Mucosa of descending colon (tissue), 3 donors: Measurements from ENCODE around the gene SGCG. TPM values are rescaled to one million over a fixed set of nuclear protein-coding genes. Genes with fewer than 3 reads are reported as not detected.
"Not testable (repeated sequence)": the region's sequence is repeated elsewhere in the genome, so short reads cannot be mapped to it uniquely, and the experiment has no call there.

Source experiments
- ATAC-seq: fragments of 200-7000 bp; cut with Tn5 transposase; one replicate; pipeline ENCODE4 v1.9.1; 2020; ENCODE audit warnings: mild to moderate bottlenecking, moderate library complexity
- DNase-seq, 3 donors: peaks; one replicate each; pipeline ENCODE4 v3.0.0-alpha.2; 2020
- H3K36me3 ChIP-seq: fragments of 200-600 bp; one replicate; pipeline ENCODE4 v1.8.0; 2021; ENCODE audit warnings: low read depth, mild to moderate bottlenecking
- H3K4me1 ChIP-seq: fragments of 200-600 bp; one replicate; pipeline ENCODE4 v1.8.0; 2021; ENCODE audit warnings: low read depth, mild to moderate bottlenecking
- H3K4me3 ChIP-seq: fragments of 200-600 bp; one replicate; pipeline ENCODE4 v1.8.0; 2021; ENCODE audit warnings: mild to moderate bottlenecking
- H3K9me3 ChIP-seq: fragments of 200-600 bp; one replicate; pipeline ENCODE4 v1.8.0; 2021; ENCODE audit warnings: mild to moderate bottlenecking
- CTCF ChIP-seq: fragments of 200-600 bp; IDR thresholded peaks from one replicate; pipeline ENCODE4 v1.8.0; 2022; ENCODE audit warnings: antibody characterized with exemption, mild to moderate bottlenecking
- intact Hi-C, 2 donors: fragments of 100-400 bp; cut with DNase I in 1 of 2; cut with micrococcal nuclease in 1 of 2; formaldehyde crosslinking; loops; one replicate each; pipeline versions ENCODE4 v1.11.0 to v1.11.1; 2022; cut with DNase I, micrococcal nuclease
- long read RNA-seq, 2 donors: library from polyadenylated mRNA; unstranded; transcript quantifications; one replicate each; pipeline ENCODE4 v2.0.0, GENCODE V29; 2019 to 2021
- total RNA-seq, 3 donors: library from RNA; stranded (reverse); fragmentation: NEBNext Ultra II Directional in 2 of 3; extraction: Animal tissue kit (Norgen Biotek cat#: 25700) in 2 of 3; gene quantifications; one replicate each; pipeline versions ENCODE4 v1.2.1 to v1.2.4, GENCODE V29; 2021 to 2023
- donor health status: DM: no; HTN: no; CAD: no; lungs with moderate emphysema.
- donor health status: DM: no; HTN: no; CAD: no.
- donor health status: DM: no; HTN: yes; CAD: no.

SGCG gene
- under 1 TPM in 2 of 3 donors, not detected in 1; 0.41 to 0.66 TPM for total RNA-seq
- long read RNA-seq, donor 1, result 0 reads
- long read RNA-seq, donor 2, partial matches to known transcripts, result 0 of 1 reads
- long read RNA-seq, donor 2, other reads (novel, unspliced or antisense), result 1 of 1 reads

GRCh38 chr13:23180711-23181110 is at the start of gene SGCG:
SGCG (plus strand) TSS chr13:23180979; CDS start chr13:23203695, 22,716 bp downstream.
- Histone ChIP-seq H3K4me3 (no peak within 1 kb of the TSS), H3K9me3 (no peaks in the 10 kb centered on the region), H3K36me3 (no peaks in the 10 kb centered on the region), H3K4me1 (no peaks in the 10 kb centered on the region)
- DNase-seq, result no peak
- ATAC-seq, result no peak
- no peak for TF ChIP-seq CTCF
- intact Hi-C loops, result no loop called here

GRCh38 chr13:23134542-23134941 is 46.2 kb upstream of the SGCG start:
- no peak for ATAC-seq
- intact Hi-C loops, result no loop called here

GRCh38 chr13:23140492-23140891 is 40.3 kb upstream of the SGCG start:
- no peak for TF ChIP-seq CTCF
- no peak overlapping the region for H3K4me3 ChIP-seq
- DNase-seq (no peak), ATAC-seq (no peak)
- H3K4me1 ChIP-seq, result no peaks in the 10 kb centered on the region
- intact Hi-C loops, result no loop called here
- H3K9me3 ChIP-seq, result peaks cover 9% of the 10 kb centered on the region
- no peaks in the 10 kb centered on the region for H3K36me3 ChIP-seq

More at GRCh38 chr13:23134542-23134941, 46.2 kb upstream of the SGCG start:
- H3K36me3 ChIP-seq, result no peaks in the 10 kb centered on the region
- H3K9me3 ChIP-seq, result no peaks in the 10 kb centered on the region
- no peak for DNase-seq
- TF ChIP-seq CTCF, result no peak
- H3K4me1 ChIP-seq, result no peaks in the 10 kb centered on the region
- H3K4me3 ChIP-seq, result no peak overlapping the region

GRCh38 chr13:23141964-23142363 is 38.8 kb upstream of the SGCG start:
- Histone ChIP-seq H3K4me1 (no peaks in the 10 kb centered on the region), H3K9me3 (peaks cover 9% of the 10 kb centered on the region), H3K36me3 (no peaks in the 10 kb centered on the region), H3K4me3 (no peak overlapping the region)
- ATAC-seq (no peak), DNase-seq (no peak)
- intact Hi-C loops, result no loop called here
- TF ChIP-seq CTCF, result no peak

GRCh38 chr13:23142607-23143006 is 38.2 kb upstream of the SGCG start:
- DNase-seq, intact Hi-C loops, ATAC-seq, H3K4me3 ChIP-seq, H3K4me1 ChIP-seq, H3K36me3 ChIP-seq, H3K9me3 ChIP-seq: not testable (repeated sequence)

- DNase-seq (no peak), ATAC-seq (no peak)
- H3K9me3 ChIP-seq, result peaks cover 9% of the 10 kb centered on the region
- H3K4me3 ChIP-seq, result no peak overlapping the region
- H3K36me3 ChIP-seq, result no peaks in the 10 kb centered on the region
- no peak for TF ChIP-seq CTCF
- no peaks in the 10 kb centered on the region for H3K4me1 ChIP-seq
- intact Hi-C loops, result no loop called here
Observed at GRCh38 chr13:23144431-23144830, 36.3 kb upstream of the SGCG start.
